T-cell (primary cell): Measurements from ENCODE around the gene HSP90AB1. TPM values are rescaled to one million over a fixed set of nuclear protein-coding genes. Genes with fewer than 3 reads are reported as not detected.

ENCODE experiments used
- ATAC-seq, 4 experiments: fragments of 200-7000 bp in 3 of 4; fragments of 150-1000 bp in 1 of 4; cut with Tn5 transposase; replicated peaks in 1 of 4; 1 replicate in 3 of 4; 2 replicates in 1 of 4; pipeline ENCODE4 v1.10.0; 2021; ENCODE audit warnings: moderate library complexity in 3 of 4, mild to moderate bottlenecking in 2 of 4, moderate number of reproducible peaks in 1 of 4
- CTCF ChIA-PET, 2 donors: fragments of 300-600 bp; sonication (Branson Sonifier 250); formaldehyde crosslinking; loops; one replicate each; lab custom pipeline; 2022; ENCODE audit warnings: antibody characterized with exemption in 2 of 2; lab: Charles Lee
- POLR2A ChIA-PET, 2 donors: fragments of 300-600 bp; sonication (Branson Sonifier 250); formaldehyde crosslinking; loops; one replicate each; lab custom pipeline; 2022; ENCODE audit warnings: antibody characterized with exemption in 2 of 2; lab: Charles Lee
- DNase-seq, 35 experiments: peaks; one replicate each; pipeline versions ENCODE4 v3.0.0 to v3.0.0-alpha.2; 2013 to 2023
- H3K27ac ChIP-seq: one replicate; pipeline ENCODE4 v1.5.1; 2013; ENCODE audit warnings: low read length
- H3K27me3 ChIP-seq, 2 experiments: replicated peaks in 1 of 2; 1 replicate in 1 of 2; 2 replicates in 1 of 2; pipeline versions ENCODE4 v1.6.1 to v1.7.0; 2013; ENCODE audit warnings: low read length in 1 of 2, mixed read lengths in 1 of 2; ENCODE audit not compliant: control insufficient read depth in 2 of 2, insufficient read depth in 2 of 2; ENCODE audit errors: extremely low read depth in 1 of 2
- H3K36me3 ChIP-seq, 2 donors: 1 replicate in 1 of 2; 2 replicates in 1 of 2; pipeline versions ENCODE4 v1.6.1 to v1.7.0; 2013; ENCODE audit warnings: low read length in 1 of 2; ENCODE audit not compliant: control insufficient read depth in 2 of 2, insufficient read depth in 1 of 2; ENCODE audit errors: extremely low read depth in 1 of 2
- H3K4me1 ChIP-seq, 2 experiments: 1 replicate in 1 of 2; 2 replicates in 1 of 2; pipeline versions ENCODE4 v1.6.1 to v1.7.0; 2013; ENCODE audit warnings: low read length in 2 of 2, mixed read lengths in 1 of 2; ENCODE audit not compliant: insufficient read depth in 2 of 2, control insufficient read depth in 1 of 2; ENCODE audit errors: extremely low read depth in 1 of 2
- H3K4me3 ChIP-seq, 2 donors: 1 replicate in 1 of 2; 2 replicates in 1 of 2; pipeline versions ENCODE4 v1.5.1 to v1.7.0; 2013; ENCODE audit warnings: mild to moderate bottlenecking in 2 of 2, low read length in 1 of 2, moderate library complexity in 1 of 2; ENCODE audit not compliant: control insufficient read depth in 1 of 2; ENCODE audit errors: extremely low read depth in 1 of 2
- H3K9me3 ChIP-seq: 2 replicates; pipeline ENCODE4 v1.7.0; 2013
- H3K27ac Mint-ChIP-seq, 2 donors: one replicate each; pipeline ENCODE4 v1.8.0; 2020 to 2021; ENCODE audit warnings: mild to moderate bottlenecking in 2 of 2, mixed read lengths in 2 of 2
- H3K27me3 Mint-ChIP-seq, 2 donors: one replicate each; pipeline ENCODE4 v1.8.0; 2021 to 2022; ENCODE audit warnings: mixed read lengths in 2 of 2
- H3K36me3 Mint-ChIP-seq: one replicate; pipeline ENCODE4 v1.8.0; 2021; ENCODE audit warnings: mixed read lengths
- H3K4me1 Mint-ChIP-seq, 3 donors: one replicate each; pipeline ENCODE4 v1.8.0; 2020 to 2022; ENCODE audit warnings: mixed read lengths in 3 of 3, mild to moderate bottlenecking in 1 of 3
- H3K4me3 Mint-ChIP-seq, 3 donors: one replicate each; pipeline ENCODE4 v1.8.0; 2020 to 2022; ENCODE audit warnings: mild to moderate bottlenecking in 3 of 3, mixed read lengths in 3 of 3, moderate library complexity in 3 of 3
- H3K9me3 Mint-ChIP-seq, 3 donors: one replicate each; pipeline ENCODE4 v1.8.0; 2020 to 2022; ENCODE audit warnings: mixed read lengths in 3 of 3
- WGBS: methylation state at CpG from one replicate; pipeline ENCODE4 v1.1.5; 2013; ENCODE audit warnings: missing lambda C conversion rate; ENCODE audit not compliant: insufficient coverage; 5-methylcytosine and 5-hydroxymethylcytosine counted together
- total RNA-seq, 35 experiments: library from RNA in 6 of 35; stranded (reverse) in 6 of 35; fragments of 120-200 nt in 1 of 35; gene quantifications; one replicate each; pipeline versions ENCODE4 v1.2.1 to v1.2.4 and lab custom pipeline; 2013 to 2026

The HSP90AB1 gene
- total RNA-seq, 5 donors from 2014 or later (not counting 1 experiment from before 2014, with no cell fraction given) = 394 to 454 (median 404) TPM

GRCh38 chr6:44272529-44272928, 25.6 kb downstream of the HSP90AB1 start:
- Histone ChIP-seq H3K36me3 (no peaks in the 10 kb centered on the region), H3K27ac (no peak overlapping the region), H3K4me3 (no peak overlapping the region), H3K27me3 (peaks cover 9 to 85% of the 10 kb centered on the region in 2 experiments), H3K4me1 (peaks cover 0 to 22% of the 10 kb centered on the region in 2 experiments), H3K9me3 (no peaks in the 10 kb centered on the region)
- Mint-ChIP-seq H3K27me3 (peaks cover 45 to 67% of the 10 kb centered on the region in 2 donors), H3K9me3 (no peaks in the 10 kb centered on the region), H3K4me1 (peaks cover 4 to 27% (median 8%) of the 10 kb centered on the region in 3 donors), H3K4me3 (peak overlapping the region in 1 of 3 donors; percentile 1), H3K27ac (no peak overlapping the region), H3K36me3 (no peaks in the 10 kb centered on the region)
- ChIA-PET CTCF (interaction anchor here in 1 of 2 donors (1.4 kb wide), 1 partner anchor 8 kb away, joined by 3 read pairs; no protein-coding TSS in a partner anchor), POLR2A (no interaction called here)
- ATAC-seq (no peak), DNase-seq (no peak)
- WGBS = 70% methylated on average over 3 of the region's 3 CpGs

GRCh38 chr6:44272999-44273566, 26.2 kb downstream of the HSP90AB1 start:
- no peak overlapping the region for H3K27ac Mint-ChIP-seq

GRCh38 chr6:44273617-44274016, 26.7 kb downstream of the HSP90AB1 start:
- Mint-ChIP-seq H3K27me3 (peaks cover 51 to 71% of the 10 kb centered on the region in 2 donors), H3K27ac (no peak overlapping the region), H3K9me3 (no peaks in the 10 kb centered on the region), H3K36me3 (no peaks in the 10 kb centered on the region), H3K4me3 (no peak overlapping the region), H3K4me1 (peaks cover 0 to 21% (median 8%) of the 10 kb centered on the region in 3 donors)
- POLR2A ChIA-PET = interaction anchor here (0.5 to 0.6 kb wide), 2 partner anchors 614 to 634 kb away, joined by 4 to 10 read pairs; no protein-coding TSS in a partner anchor
- ATAC-seq (no peak), DNase-seq (no peak)
- H3K9me3 ChIP-seq = no peaks in the 10 kb centered on the region
- no peak overlapping the region for H3K27ac ChIP-seq
- no CpG with 5 or more reads among the region's 1 CpG for WGBS
- peaks cover 9 to 88% of the 10 kb centered on the region in 2 experiments for H3K27me3 ChIP-seq
- H3K36me3 ChIP-seq = no peaks in the 10 kb centered on the region
- CTCF ChIA-PET = interaction anchor here (0.6 to 1.0 kb wide), 2 partner anchors 71 to 177 kb away, joined by 3 to 7 read pairs; no protein-coding TSS in a partner anchor
- no peak overlapping the region for H3K4me3 ChIP-seq
- H3K4me1 ChIP-seq = peaks cover 0 to 22% of the 10 kb centered on the region in 2 experiments

More at GRCh38 chr6:44272999-44273566, 26.2 kb downstream of the HSP90AB1 start:
- 89% methylated on average over 16 of the region's 23 CpGs for WGBS
- peak overlapping the region in 1 of 3 donors; percentile 1 for H3K4me3 Mint-ChIP-seq
- CTCF ChIA-PET = interaction anchor here (0.6 to 1.4 kb wide), 2 partner anchors 7 to 178 kb away, joined by 3 to 7 read pairs; no protein-coding TSS in a partner anchor
- no peak for DNase-seq
- peaks cover 51 to 72% of the 10 kb centered on the region in 2 donors for H3K27me3 Mint-ChIP-seq
- no peak overlapping the region for H3K27ac ChIP-seq
- H3K4me3 ChIP-seq = no peak overlapping the region
- H3K9me3 Mint-ChIP-seq = no peaks in the 10 kb centered on the region
- no peaks in the 10 kb centered on the region for H3K9me3 ChIP-seq
- no peak for ATAC-seq
- H3K4me1 Mint-ChIP-seq = peaks cover 0 to 21% (median 8%) of the 10 kb centered on the region in 3 donors
- no peaks in the 10 kb centered on the region for H3K36me3 Mint-ChIP-seq
- peaks cover 9 to 89% of the 10 kb centered on the region in 2 experiments for H3K27me3 ChIP-seq
- H3K36me3 ChIP-seq = no peaks in the 10 kb centered on the region
- peaks cover 0 to 22% of the 10 kb centered on the region in 2 experiments for H3K4me1 ChIP-seq
- POLR2A ChIA-PET = interaction anchor here (0.5 to 0.6 kb wide), 2 partner anchors 613 to 634 kb away, joined by 4 to 10 read pairs; no protein-coding TSS in a partner anchor

GRCh38 chr6:44275271-44275748, 28.4 kb downstream of the HSP90AB1 start:
- POLR2A ChIA-PET = no interaction called here
- H3K4me1 Mint-ChIP-seq = peaks cover 0 to 11% (median 8%) of the 10 kb centered on the region in 3 donors

GRCh38 chr6:44275749-44276648, 29.1 kb downstream of the HSP90AB1 start:
- DNase-seq (peak in 3 of 35 experiments; percentile 35 to 57 (median 42)), ATAC-seq (peak; percentile 65 to 85 (median 69))
- Histone ChIP-seq H3K4me3 (no peak overlapping the region), H3K9me3 (no peaks in the 10 kb centered on the region), H3K4me1 (peaks cover 0 to 16% of the 10 kb centered on the region in 2 experiments), H3K27me3 (peaks cover 11 to 92% of the 10 kb centered on the region in 2 experiments), H3K27ac (no peak overlapping the region), H3K36me3 (no peaks in the 10 kb centered on the region)
- Mint-ChIP-seq H3K4me3 (peak overlapping the region in 1 of 3 donors; percentile 57), H3K4me1 (peaks cover 0 to 10% (median 7%) of the 10 kb centered on the region in 3 donors), H3K36me3 (no peaks in the 10 kb centered on the region), H3K27me3 (peaks cover 57 to 69% of the 10 kb centered on the region in 2 donors), H3K27ac (no peak overlapping the region), H3K9me3 (no peaks in the 10 kb centered on the region)
- ChIA-PET POLR2A (no interaction called here), CTCF (interaction anchor here in 1 of 2 donors (1.9 kb wide), 1 partner anchor 29 kb away, joined by 8 read pairs; no protein-coding TSS in a partner anchor)
- 22% methylated on average over 107 of the region's 109 CpGs for WGBS

More at GRCh38 chr6:44275271-44275748, 28.4 kb downstream of the HSP90AB1 start:
- H3K27me3 Mint-ChIP-seq = peaks cover 55 to 69% of the 10 kb centered on the region in 2 donors
- no peak overlapping the region for H3K4me3 ChIP-seq
- 84% methylated on average over 56 of the region's 59 CpGs for WGBS
- H3K9me3 Mint-ChIP-seq = no peaks in the 10 kb centered on the region
- CTCF ChIA-PET = interaction anchor here in 1 of 2 donors (1.9 kb wide), 1 partner anchor 30 kb away, joined by 8 read pairs; no protein-coding TSS in a partner anchor
- H3K27me3 ChIP-seq = peaks cover 11 to 88% of the 10 kb centered on the region in 2 experiments
- H3K9me3 ChIP-seq = no peaks in the 10 kb centered on the region
- ATAC-seq (no peak), DNase-seq (no peak)
- H3K4me3 Mint-ChIP-seq = peak overlapping the region in 1 of 3 donors; percentile 28
- H3K27ac ChIP-seq = no peak overlapping the region
- no peaks in the 10 kb centered on the region for H3K36me3 ChIP-seq
- H3K36me3 Mint-ChIP-seq = no peaks in the 10 kb centered on the region
- no peak overlapping the region for H3K27ac Mint-ChIP-seq
- H3K4me1 ChIP-seq = peaks cover 0 to 17% of the 10 kb centered on the region in 2 experiments
